Bronchial epithelial cell (primary cell): Measurements from ENCODE around the gene CPB2. TPM values are rescaled to one million over a fixed set of nuclear protein-coding genes. Genes with fewer than 3 reads are reported as not detected.

Source experiments
- DNase-seq: peaks from one replicate; pipeline ENCODE4 v3.0.0-alpha.2; 2010; ENCODE audit warnings: low read depth
- FAIRE-seq: peaks from 2 replicates; lab custom pipeline; 2011; peaks lifted over from hg19 to GRCh38; lab: Jason Lieb, UNC
- H3K27me3 ChIP-seq: 2 replicates; pipeline ENCODE4 v1.5.1; 2011; ENCODE audit warnings: low read length; ENCODE audit not compliant: control insufficient read depth, insufficient read depth
- H3K36me3 ChIP-seq: 2 replicates; pipeline ENCODE4 v1.5.1; 2011; ENCODE audit warnings: low read length; ENCODE audit not compliant: control insufficient read depth, insufficient read depth
- H3K4me3 ChIP-seq: 2 replicates; pipeline ENCODE4 v1.5.1; 2011; ENCODE audit warnings: mild to moderate bottlenecking, low read depth, low read length, control low read depth
- CTCF ChIP-seq: IDR thresholded peaks from 2 replicates; pipeline ENCODE4 v1.5.1; 2011; ENCODE audit warnings: mild to moderate bottlenecking, moderate library complexity, low read length, control low read depth, inconsistent platforms; ENCODE audit not compliant: insufficient read depth, severe bottlenecking
- total RNA-seq: library from RNA; depleted of rRNA; stranded (reverse); fragments of >200 nt; gene quantifications from 2 replicates; pipeline ENCODE4 v1.2.1, GENCODE V29; 2014

The CPB2 gene
- not detected in 2 replicates for total RNA-seq

GRCh38 chr13:46104868-46105267 is at the start of gene CPB2:
CPB2 (minus strand) TSS chr13:46105033; CDS start chr13:46105009, 24 bp downstream.
- FAIRE-seq = peak; percentile 7
- TF ChIP-seq CTCF = no peak
- no peak within 1 kb of the TSS for H3K4me3 ChIP-seq
- H3K36me3 ChIP-seq = no peaks in the 10 kb centered on the region
- no peak for DNase-seq
- no peaks in the 10 kb centered on the region for H3K27me3 ChIP-seq

- DNase-seq = no peak
- no peak for FAIRE-seq
- TF ChIP-seq CTCF = no peak
- Histone ChIP-seq H3K27me3 (peaks cover 2% of the 10 kb centered on the region), H3K4me3 (no peak overlapping the region), H3K36me3 (no peaks in the 10 kb centered on the region)
Measured at GRCh38 chr13:46154136-46154801, 49.4 kb upstream of the CPB2 start.

GRCh38 chr13:46152627-46153328 is 47.9 kb upstream of the CPB2 start:
- Histone ChIP-seq H3K36me3 (no peaks in the 10 kb centered on the region), H3K4me3 (no peak overlapping the region), H3K27me3 (peaks cover 2% of the 10 kb centered on the region)
- FAIRE-seq (no peak), DNase-seq (no peak)
- no peak for TF ChIP-seq CTCF

GRCh38 chr13:46150134-46150693 is 45.4 kb upstream of the CPB2 start:
- H3K4me3 ChIP-seq = no peak overlapping the region
- no peak for DNase-seq
- no peak for TF ChIP-seq CTCF
- FAIRE-seq = no peak
- H3K36me3 ChIP-seq = no peaks in the 10 kb centered on the region
- H3K27me3 ChIP-seq = peaks cover 5% of the 10 kb centered on the region

- no peak for TF ChIP-seq CTCF
- peak; percentile 43 for FAIRE-seq
- no peak overlapping the region for H3K4me3 ChIP-seq
- H3K27me3 ChIP-seq = peaks cover 5% of the 10 kb centered on the region
- peak; percentile 31 for DNase-seq
- no peaks in the 10 kb centered on the region for H3K36me3 ChIP-seq
Measured at GRCh38 chr13:46149272-46150133, 44.7 kb upstream of the CPB2 start.
